CD8-positive, alpha-beta memory T cell (primary cell): ENCODE measurements around the gene ADAM12. TPM values are rescaled to one million over a fixed set of nuclear protein-coding genes. Genes with fewer than 3 reads are reported as not detected.
A peak's percentile ranks its signal among the peaks of the same experiment; 100 is the strongest.

Source experiments
- CTCF ChIA-PET: fragments of 350-600 bp; sonication (Branson Sonifier 250); formaldehyde crosslinking; loops from one replicate; lab custom pipeline; 2021; ENCODE audit warnings: antibody characterized with exemption; lab: Charles Lee
- POLR2A ChIA-PET: fragments of 350-600 bp; sonication (Branson Sonifier 250); formaldehyde crosslinking; loops from one replicate; lab custom pipeline; 2021; ENCODE audit warnings: antibody characterized with exemption; lab: Charles Lee
- DNase-seq, 5 donors: peaks; one replicate each; pipeline versions ENCODE4 v3.0.0 to v3.0.0-alpha.2; 2020 to 2022; ENCODE audit warnings: mixed read lengths in 1 of 5
- H3K27ac ChIP-seq: one replicate; pipeline ENCODE4 v1.7.0; 2013; ENCODE audit warnings: low read depth, mild to moderate bottlenecking, low read length, moderate library complexity
- H3K27me3 ChIP-seq: 2 replicates; pipeline ENCODE4 v1.7.0; 2013; ENCODE audit warnings: low read length, mild to moderate bottlenecking; ENCODE audit not compliant: insufficient read depth, poor library complexity, severe bottlenecking
- H3K36me3 ChIP-seq: 2 replicates; pipeline ENCODE4 v1.7.0; 2013; ENCODE audit warnings: mild to moderate bottlenecking, low read length, moderate library complexity; ENCODE audit not compliant: insufficient read depth
- H3K4me1 ChIP-seq: 2 replicates; pipeline ENCODE4 v1.7.0; 2013; ENCODE audit warnings: mild to moderate bottlenecking, low read length, moderate library complexity; ENCODE audit not compliant: insufficient read depth
- H3K4me3 ChIP-seq: 2 replicates; pipeline ENCODE4 v1.7.0; 2013; ENCODE audit warnings: mild to moderate bottlenecking, low read length
- H3K9me3 ChIP-seq: 2 replicates; pipeline ENCODE4 v1.7.0; 2013; ENCODE audit warnings: mild to moderate bottlenecking, low read length
- H3K27ac Mint-ChIP-seq, 8 donors: one replicate each; pipeline ENCODE4 v1.8.0; 2020 to 2021; ENCODE audit warnings: mixed read lengths in 8 of 8, mild to moderate bottlenecking in 6 of 8, inconsistent platforms in 3 of 8, moderate library complexity in 3 of 8
- H3K27me3 Mint-ChIP-seq, 2 donors: one replicate each; pipeline ENCODE4 v1.8.0; 2020 to 2021; ENCODE audit warnings: mixed read lengths in 2 of 2, mild to moderate bottlenecking in 1 of 2, moderate library complexity in 1 of 2
- H3K36me3 Mint-ChIP-seq, 3 donors: one replicate each; pipeline ENCODE4 v1.8.0; 2020 to 2021; ENCODE audit warnings: mixed read lengths in 3 of 3, inconsistent platforms in 1 of 3, mild to moderate bottlenecking in 1 of 3
- H3K4me1 Mint-ChIP-seq, 3 donors: one replicate each; pipeline ENCODE4 v1.8.0; 2020 to 2021; ENCODE audit warnings: mixed read lengths in 3 of 3, inconsistent platforms in 1 of 3, mild to moderate bottlenecking in 1 of 3
- H3K4me3 Mint-ChIP-seq, 7 donors: one replicate each; pipeline ENCODE4 v1.8.0; 2020 to 2021; ENCODE audit warnings: mixed read lengths in 7 of 7, mild to moderate bottlenecking in 6 of 7, moderate library complexity in 4 of 7, inconsistent platforms in 2 of 7
- H3K9me3 Mint-ChIP-seq, 5 donors: one replicate each; pipeline ENCODE4 v1.8.0; 2020 to 2022; ENCODE audit warnings: mixed read lengths in 5 of 5, mild to moderate bottlenecking in 3 of 5, moderate library complexity in 2 of 5, inconsistent platforms in 1 of 5
- polyA plus RNA-seq: library from polyadenylated mRNA; unstranded; fragments of 300-500 nt; fragmentation: Illumina TruSeq; gene quantifications from one replicate; pipeline ENCODE4 v1.2.3, GENCODE V29; 2021
- total RNA-seq, 2 experiments: library from RNA; stranded (reverse); gene quantifications; one replicate each; pipeline ENCODE4 v1.2.3, GENCODE V29; 2021

ADAM12 gene
- total and polyA plus RNA-seq, 3 experiments from 2014 or later: 0.11 to 6.4 (median 0.31) TPM

DNA sequence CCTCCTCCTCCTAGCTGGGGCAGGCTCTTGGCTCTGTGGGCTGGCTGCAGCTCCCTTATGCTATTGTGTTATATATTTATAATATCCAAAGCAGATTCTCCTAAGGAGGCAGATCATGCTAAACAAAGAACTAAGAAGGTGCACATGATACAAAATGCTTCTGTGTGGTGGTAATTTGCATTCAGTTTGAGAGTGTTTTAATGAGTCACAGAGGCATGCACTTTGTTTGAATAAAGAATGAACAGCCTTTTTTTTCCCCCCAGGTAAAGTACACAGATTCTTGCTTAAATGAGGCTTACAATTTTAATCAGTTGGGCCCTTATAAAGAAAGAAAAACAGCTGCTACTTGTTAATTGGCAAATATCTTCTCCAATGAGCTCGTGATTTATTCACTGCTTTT, 396.9 kb downstream of the ADAM12 start:
- no peaks in the 10 kb centered on the region for H3K4me1 ChIP-seq
- no peak overlapping the region for H3K4me3 ChIP-seq
- Mint-ChIP-seq H3K27ac (no peak overlapping the region), H3K4me3 (no peak overlapping the region), H3K4me1 (no peaks in the 10 kb centered on the region), H3K27me3 (peaks cover under 1 to 2% of the 10 kb centered on the region in 2 donors), H3K36me3 (no peaks in the 10 kb centered on the region), H3K9me3 (peaks cover 0 to 2% (median 0%) of the 10 kb centered on the region in 5 donors)
- POLR2A ChIA-PET: no interaction called here
- no peaks in the 10 kb centered on the region for H3K9me3 ChIP-seq
- H3K27ac ChIP-seq: no peak overlapping the region
- DNase-seq: no peak
- no peaks in the 10 kb centered on the region for H3K36me3 ChIP-seq
- CTCF ChIA-PET: no interaction called here
- no peaks in the 10 kb centered on the region for H3K27me3 ChIP-seq

DNA sequence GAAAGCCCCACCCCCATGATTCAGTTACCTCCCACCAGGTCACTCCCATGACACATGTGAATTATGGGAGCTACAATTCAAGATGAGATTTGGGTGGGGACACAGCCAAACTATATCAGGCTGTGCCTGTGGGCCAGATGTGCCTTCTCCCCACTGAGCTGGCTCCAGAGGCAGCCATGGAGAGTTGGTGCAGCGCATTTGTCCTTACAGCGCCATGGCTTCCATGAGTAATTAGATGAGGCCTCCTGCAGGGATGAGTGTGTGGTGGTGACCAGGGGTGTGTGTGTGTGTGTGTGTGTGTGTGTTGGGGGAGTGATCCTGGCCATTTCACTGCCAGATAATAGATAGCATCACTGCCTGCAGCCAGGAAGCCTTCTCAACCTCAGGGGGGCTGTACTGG, 397.3 kb downstream of the ADAM12 start:
- H3K4me3 Mint-ChIP-seq: no peak overlapping the region
- H3K27ac Mint-ChIP-seq: no peak overlapping the region
- Histone ChIP-seq H3K27me3 (no peaks in the 10 kb centered on the region), H3K36me3 (no peaks in the 10 kb centered on the region), H3K27ac (no peak overlapping the region), H3K4me1 (no peaks in the 10 kb centered on the region), H3K9me3 (no peaks in the 10 kb centered on the region), H3K4me3 (no peak overlapping the region)
- no peak for DNase-seq
- ChIA-PET CTCF (no interaction called here), POLR2A (no interaction called here)
- peaks cover 0 to 3% of the 10 kb centered on the region in 2 donors for H3K27me3 Mint-ChIP-seq
- no peaks in the 10 kb centered on the region for H3K4me1 Mint-ChIP-seq
- peaks cover 0 to 2% (median 0%) of the 10 kb centered on the region in 5 donors for H3K9me3 Mint-ChIP-seq
- no peaks in the 10 kb centered on the region for H3K36me3 Mint-ChIP-seq

GRCh38 chr10:125989791-125990190, 398.5 kb downstream of the ADAM12 start:
- no peak for DNase-seq
- Histone ChIP-seq H3K27me3 (no peaks in the 10 kb centered on the region), H3K4me3 (no peak overlapping the region), H3K36me3 (no peaks in the 10 kb centered on the region), H3K4me1 (no peaks in the 10 kb centered on the region), H3K9me3 (no peaks in the 10 kb centered on the region), H3K27ac (no peak overlapping the region)
- POLR2A ChIA-PET: no interaction called here
- Mint-ChIP-seq H3K9me3 (peaks cover 0 to 2% (median 0%) of the 10 kb centered on the region in 5 donors), H3K27me3 (peaks cover 0 to 4% of the 10 kb centered on the region in 2 donors), H3K27ac (no peak overlapping the region), H3K36me3 (no peaks in the 10 kb centered on the region), H3K4me1 (no peaks in the 10 kb centered on the region), H3K4me3 (no peak overlapping the region)
- CTCF ChIA-PET: interaction anchor here (0.6 kb wide), 1 partner anchor 228 kb away, joined by 3 read pairs; no protein-coding TSS in a partner anchor

DNA sequence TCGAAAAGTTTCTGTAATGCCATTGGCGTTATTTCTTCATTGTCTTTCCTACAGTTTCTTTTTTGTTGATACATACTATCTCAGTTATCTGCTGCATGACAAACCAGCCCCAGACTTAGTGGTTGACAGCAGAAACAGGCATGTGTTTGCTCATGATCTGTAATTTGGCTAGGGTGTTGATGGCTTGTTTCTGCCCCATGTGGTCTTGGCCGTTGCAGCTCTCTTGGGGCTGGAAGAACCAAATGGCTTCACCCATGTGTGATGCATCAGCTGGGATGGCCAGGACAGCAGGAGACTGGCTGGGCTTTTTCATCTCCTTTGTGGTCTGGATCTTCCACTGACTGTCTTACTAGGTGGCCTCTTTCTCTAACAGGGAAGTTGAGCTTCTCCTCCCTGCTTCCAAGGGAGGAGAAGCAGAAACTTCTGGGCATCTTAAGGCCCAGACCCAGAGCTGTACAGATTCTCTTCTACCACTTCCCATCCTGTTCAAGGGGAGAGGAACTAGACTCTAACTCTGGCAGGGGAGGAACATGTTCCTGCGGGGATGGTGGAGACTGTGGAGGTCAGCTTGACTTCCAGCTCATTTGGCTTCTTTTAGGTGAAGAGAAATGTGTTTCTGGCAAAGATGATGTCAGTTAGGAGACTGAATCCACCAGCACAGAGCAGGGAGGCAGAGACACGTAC, 402.6 kb downstream of the ADAM12 start:
- Mint-ChIP-seq H3K4me3 (no peak overlapping the region), H3K36me3 (no peaks in the 10 kb centered on the region), H3K9me3 (peaks cover 0 to 2% (median 0%) of the 10 kb centered on the region in 5 donors), H3K27me3 (peaks cover 6% of the 10 kb centered on the region in 2 donors), H3K27ac (peak overlapping the region in 1 of 8 donors; percentile 42), H3K4me1 (no peaks in the 10 kb centered on the region)
- Histone ChIP-seq H3K9me3 (no peaks in the 10 kb centered on the region), H3K4me1 (no peaks in the 10 kb centered on the region), H3K27me3 (no peaks in the 10 kb centered on the region), H3K36me3 (no peaks in the 10 kb centered on the region), H3K27ac (no peak overlapping the region), H3K4me3 (no peak overlapping the region)
- ChIA-PET CTCF (no interaction called here), POLR2A (no interaction called here)
- no peak for DNase-seq

- Histone ChIP-seq H3K27ac (no peak overlapping the region), H3K4me3 (no peak overlapping the region), H3K27me3 (no peaks in the 10 kb centered on the region), H3K9me3 (no peaks in the 10 kb centered on the region), H3K36me3 (no peaks in the 10 kb centered on the region), H3K4me1 (no peaks in the 10 kb centered on the region)
- Mint-ChIP-seq H3K4me1 (no peaks in the 10 kb centered on the region), H3K9me3 (no peaks in the 10 kb centered on the region), H3K36me3 (no peaks in the 10 kb centered on the region), H3K27me3 (peaks cover 6% of the 10 kb centered on the region in 2 donors), H3K27ac (no peak overlapping the region), H3K4me3 (no peak overlapping the region)
- CTCF ChIA-PET: no interaction called here
- no peak for DNase-seq
- POLR2A ChIA-PET: no interaction called here
Measured at GRCh38 chr10:125984865-125985495, 403.3 kb downstream of the ADAM12 start.

DNA sequence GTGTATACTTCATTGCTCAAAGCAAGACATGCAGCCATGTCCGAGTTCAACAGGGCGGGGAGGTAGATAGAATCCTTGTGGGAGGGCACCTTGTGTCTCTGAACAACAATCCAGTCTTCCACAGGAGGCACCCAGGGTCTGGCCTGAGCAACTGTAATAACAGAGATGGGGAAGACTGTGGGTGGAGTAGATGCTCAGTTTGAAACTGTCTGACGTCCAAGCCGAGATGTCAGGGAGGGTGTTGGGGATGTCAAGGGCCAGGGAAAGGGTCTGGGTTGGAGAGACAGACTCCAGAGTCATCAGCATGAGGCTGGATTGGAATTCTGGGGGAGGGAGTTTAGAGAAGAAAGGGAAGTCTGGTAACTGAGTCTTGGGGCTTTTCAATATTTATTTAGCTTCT, 403.9 kb downstream of the ADAM12 start:
- no peaks in the 10 kb centered on the region for H3K4me1 Mint-ChIP-seq
- peak overlapping the region in 2 of 8 donors; percentile 38 to 42 for H3K27ac Mint-ChIP-seq
- DNase-seq: no peak
- POLR2A ChIA-PET: no interaction called here
- no peak overlapping the region for H3K4me3 Mint-ChIP-seq
- no peaks in the 10 kb centered on the region for H3K9me3 ChIP-seq
- H3K27me3 Mint-ChIP-seq: peaks cover 6 to 8% of the 10 kb centered on the region in 2 donors
- no peaks in the 10 kb centered on the region for H3K27me3 ChIP-seq
- H3K4me3 ChIP-seq: no peak overlapping the region
- CTCF ChIA-PET: no interaction called here
- no peaks in the 10 kb centered on the region for H3K36me3 Mint-ChIP-seq
- no peaks in the 10 kb centered on the region for H3K4me1 ChIP-seq
- no peak overlapping the region for H3K27ac ChIP-seq
- H3K36me3 ChIP-seq: no peaks in the 10 kb centered on the region
- H3K9me3 Mint-ChIP-seq: no peaks in the 10 kb centered on the region

DNA sequence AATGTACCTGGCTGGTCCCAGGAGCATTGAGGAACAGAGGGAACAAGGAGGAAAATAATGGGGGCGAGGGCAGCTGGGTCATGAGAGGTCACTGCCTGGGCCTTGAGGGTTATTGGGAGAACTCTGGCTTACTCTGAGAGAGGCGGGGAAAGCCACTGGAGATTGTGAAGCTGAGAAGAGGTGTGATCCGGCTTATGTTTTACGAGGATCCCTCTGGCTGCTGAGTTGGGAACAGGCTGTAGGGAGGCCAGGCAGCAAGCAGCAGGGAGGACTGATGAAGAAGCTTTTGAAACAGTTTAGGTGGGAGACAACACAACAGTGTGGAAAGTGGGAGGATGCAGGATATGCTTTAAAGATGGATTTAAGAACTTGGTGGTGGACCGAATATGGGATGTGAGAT, 404.6 kb downstream of the ADAM12 start:
- Histone ChIP-seq H3K9me3 (no peaks in the 10 kb centered on the region), H3K36me3 (no peaks in the 10 kb centered on the region), H3K27ac (no peak overlapping the region), H3K4me3 (no peak overlapping the region), H3K27me3 (no peaks in the 10 kb centered on the region), H3K4me1 (no peaks in the 10 kb centered on the region)
- no peaks in the 10 kb centered on the region for H3K36me3 Mint-ChIP-seq
- H3K9me3 Mint-ChIP-seq: no peaks in the 10 kb centered on the region
- no peak overlapping the region for H3K4me3 Mint-ChIP-seq
- POLR2A ChIA-PET: no interaction called here
- CTCF ChIA-PET: interaction anchor here (1.4 kb wide), 1 partner anchor 12 kb away, joined by 3 read pairs; no protein-coding TSS in a partner anchor
- peak overlapping the region in 1 of 8 donors; percentile 53 for H3K27ac Mint-ChIP-seq
- no peaks in the 10 kb centered on the region for H3K4me1 Mint-ChIP-seq
- no peak for DNase-seq
- H3K27me3 Mint-ChIP-seq: peaks cover 10 to 13% of the 10 kb centered on the region in 2 donors

DNA sequence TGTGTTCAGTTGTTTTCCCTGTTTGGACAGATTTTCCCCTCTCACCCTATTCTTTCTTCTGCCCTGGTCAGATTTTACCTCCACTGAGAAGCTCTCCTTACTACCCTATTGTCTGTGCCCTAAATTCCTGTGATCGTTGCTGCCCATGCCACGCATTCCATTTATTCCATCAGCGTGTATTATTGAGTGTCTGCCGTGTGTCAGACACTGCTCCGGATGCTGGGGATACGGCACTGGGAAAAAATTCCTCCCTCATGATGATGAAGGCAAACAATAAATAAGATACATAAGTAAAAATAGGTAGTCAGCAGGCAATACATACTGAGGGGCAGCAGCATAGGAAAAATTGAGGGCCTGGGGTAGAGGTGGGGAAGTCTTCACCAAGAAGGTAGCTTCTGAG, 405.1 kb downstream of the ADAM12 start:
- no peaks in the 10 kb centered on the region for H3K4me1 Mint-ChIP-seq
- no peak overlapping the region for H3K27ac ChIP-seq
- no peak overlapping the region for H3K4me3 Mint-ChIP-seq
- no peaks in the 10 kb centered on the region for H3K36me3 Mint-ChIP-seq
- no peaks in the 10 kb centered on the region for H3K9me3 Mint-ChIP-seq
- H3K4me3 ChIP-seq: no peak overlapping the region
- H3K27ac Mint-ChIP-seq: peak overlapping the region in 2 of 8 donors; percentile 32 to 39
- H3K4me1 ChIP-seq: no peaks in the 10 kb centered on the region
- no peak for DNase-seq
- no peaks in the 10 kb centered on the region for H3K9me3 ChIP-seq
- H3K27me3 ChIP-seq: no peaks in the 10 kb centered on the region
- no peaks in the 10 kb centered on the region for H3K36me3 ChIP-seq
- peaks cover 10 to 13% of the 10 kb centered on the region in 2 donors for H3K27me3 Mint-ChIP-seq
- ChIA-PET CTCF (interaction anchor here (1.4 kb wide), 1 partner anchor 13 kb away, joined by 3 read pairs; no protein-coding TSS in a partner anchor), POLR2A (no interaction called here)
